Germinal center (tissue), 1 donor: Measurements from ENCODE around the gene WDFY4.
"Not testable (repeated sequence)": the region's sequence is repeated elsewhere in the genome, so short reads cannot be mapped to it uniquely, and the experiment has no call there.

Source experiments
- DNase-seq: peaks from one replicate; pipeline ENCODE4 v3.0.0; 2012; ENCODE audit warnings: mixed read lengths, low spot score

Gene WDFY4, protein sequence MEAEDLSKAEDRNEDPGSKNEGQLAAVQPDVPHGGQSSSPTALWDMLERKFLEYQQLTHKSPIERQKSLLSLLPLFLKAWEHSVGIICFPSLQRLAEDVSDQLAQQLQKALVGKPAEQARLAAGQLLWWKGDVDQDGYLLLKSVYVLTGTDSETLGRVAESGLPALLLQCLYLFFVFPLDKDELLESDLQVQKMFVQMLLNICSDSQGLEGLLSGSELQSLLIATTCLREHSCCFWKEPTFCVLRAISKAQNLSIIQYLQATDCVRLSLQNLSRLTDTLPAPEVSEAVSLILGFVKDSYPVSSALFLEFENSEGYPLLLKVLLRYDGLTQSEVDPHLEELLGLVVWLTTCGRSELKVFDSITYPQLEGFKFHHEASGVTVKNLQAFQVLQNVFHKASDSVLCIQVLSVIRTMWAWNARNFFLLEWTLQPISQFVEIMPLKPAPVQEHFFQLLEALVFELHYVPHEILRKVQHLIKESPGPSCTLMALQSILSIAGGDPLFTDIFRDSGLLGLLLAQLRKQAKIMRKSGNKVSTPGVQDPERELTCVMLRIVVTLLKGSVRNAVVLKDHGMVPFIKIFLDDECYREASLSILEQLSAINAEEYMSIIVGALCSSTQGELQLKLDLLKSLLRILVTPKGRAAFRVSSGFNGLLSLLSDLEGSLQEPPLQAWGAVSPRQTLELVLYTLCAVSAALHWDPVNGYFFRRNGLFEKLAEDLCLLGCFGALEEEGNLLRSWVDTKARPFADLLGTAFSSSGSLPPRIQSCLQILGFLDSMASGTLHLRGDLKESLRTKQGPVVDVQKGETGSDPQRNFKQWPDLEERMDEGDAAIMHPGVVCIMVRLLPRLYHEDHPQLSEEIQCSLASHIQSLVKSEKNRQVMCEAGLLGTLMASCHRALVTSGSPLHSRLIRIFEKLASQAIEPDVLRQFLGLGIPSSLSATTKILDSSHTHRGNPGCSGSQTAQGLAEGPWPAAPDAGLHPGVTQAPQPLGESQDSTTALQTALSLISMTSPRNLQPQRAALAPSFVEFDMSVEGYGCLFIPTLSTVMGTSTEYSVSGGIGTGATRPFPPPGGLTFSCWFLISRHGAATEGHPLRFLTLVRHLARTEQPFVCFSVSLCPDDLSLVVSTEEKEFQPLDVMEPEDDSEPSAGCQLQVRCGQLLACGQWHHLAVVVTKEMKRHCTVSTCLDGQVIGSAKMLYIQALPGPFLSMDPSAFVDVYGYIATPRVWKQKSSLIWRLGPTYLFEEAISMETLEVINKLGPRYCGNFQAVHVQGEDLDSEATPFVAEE (N-terminal part only)

DNA sequence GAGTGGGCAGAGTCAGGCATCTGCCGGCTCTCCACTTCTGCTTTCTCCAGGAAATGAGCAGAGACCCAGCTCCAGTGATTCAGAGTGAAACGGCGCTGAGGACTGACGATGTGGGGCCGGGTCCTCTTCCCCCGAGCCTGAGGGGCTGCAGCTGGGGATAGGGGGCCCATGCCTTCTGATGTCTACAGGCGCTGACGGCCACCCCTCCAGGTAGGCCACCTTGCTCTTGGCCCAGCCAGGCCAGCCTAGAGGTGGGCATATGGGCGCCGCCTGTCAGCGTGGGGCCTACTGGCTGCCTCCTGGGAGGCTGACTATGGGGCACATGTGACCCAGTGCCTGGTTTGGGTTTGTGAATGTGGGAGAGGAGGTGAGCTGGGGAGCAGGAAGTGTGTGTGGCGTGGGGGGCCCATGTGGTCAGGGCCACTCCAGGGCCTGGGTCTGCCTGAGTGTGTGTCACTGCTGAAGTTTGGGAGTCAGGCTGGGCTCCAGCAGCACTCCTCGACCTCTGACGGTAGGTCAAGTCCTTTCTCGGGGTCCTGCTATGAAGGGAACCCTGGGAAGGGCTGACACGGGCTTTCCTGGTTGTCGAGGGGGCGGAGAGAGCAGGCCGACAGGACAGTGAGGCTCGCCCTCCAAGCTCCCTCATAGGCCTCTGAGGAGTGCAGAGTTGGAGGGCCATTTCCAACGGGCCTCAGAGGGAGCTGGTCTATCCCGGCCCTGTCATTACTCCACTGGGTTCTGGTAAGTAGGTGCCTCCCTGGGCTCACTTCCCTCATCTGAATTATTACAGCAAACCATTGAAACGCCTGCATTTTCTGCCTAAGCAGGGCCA, at the start of gene WDFY4:
Gene WDFY4 (plus strand): TSS at position 82 of the 832 bp plus-strand sequence. CDS start 24,860 bp downstream, outside the sequence.
- DNase-seq = peak; percentile 83

DNA sequence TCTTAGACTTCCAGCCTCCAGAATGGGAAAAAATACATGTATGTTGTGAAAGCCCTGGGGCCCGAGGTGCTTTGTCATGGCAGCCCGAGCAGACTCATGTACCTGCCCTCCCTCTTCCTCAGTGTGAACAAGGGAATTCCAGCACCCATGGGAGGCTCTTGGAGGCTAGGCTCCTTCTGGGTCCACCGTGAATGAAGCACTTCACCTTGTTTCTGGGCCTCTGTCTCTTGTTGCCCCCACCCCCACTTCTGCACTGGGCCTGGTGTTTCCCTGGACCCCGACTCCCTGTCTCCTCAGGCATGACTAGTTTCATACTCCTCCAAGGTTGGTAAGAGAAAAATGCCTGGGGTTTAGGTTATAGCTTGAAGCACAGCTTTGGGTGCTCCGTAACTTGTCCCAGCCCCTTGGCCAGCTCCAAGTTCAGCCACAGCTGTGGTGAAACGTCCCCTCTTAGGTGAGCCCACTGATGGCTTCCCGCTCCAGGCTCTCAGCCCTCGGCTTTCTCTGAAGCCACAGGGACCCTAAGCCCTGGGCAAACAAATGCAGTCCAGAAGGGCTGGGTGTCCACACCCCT, 49.6 kb upstream of the WDFY4 start:
- DNase-seq = no peak

DNA sequence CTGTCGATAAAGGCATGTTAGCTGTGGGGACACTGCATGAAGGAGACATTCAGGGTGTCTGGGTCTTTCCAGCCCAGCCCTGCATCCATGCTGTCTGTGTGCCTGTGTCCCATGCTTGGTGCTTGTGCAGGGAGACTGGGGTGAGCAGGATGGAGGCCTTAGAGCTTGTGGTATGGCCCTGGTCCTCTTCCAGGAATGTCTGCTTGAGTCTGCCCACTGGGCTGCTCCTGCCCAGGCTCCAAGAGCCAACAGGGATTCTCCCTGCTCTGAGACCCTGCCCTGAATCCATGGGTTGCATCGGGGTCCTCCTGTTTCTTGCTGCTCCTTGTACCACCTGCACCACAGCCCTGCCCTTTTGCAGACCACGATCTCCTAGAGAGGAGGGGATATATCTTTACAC, 48.4 kb upstream of the WDFY4 start:
- DNase-seq = no peak

DNA sequence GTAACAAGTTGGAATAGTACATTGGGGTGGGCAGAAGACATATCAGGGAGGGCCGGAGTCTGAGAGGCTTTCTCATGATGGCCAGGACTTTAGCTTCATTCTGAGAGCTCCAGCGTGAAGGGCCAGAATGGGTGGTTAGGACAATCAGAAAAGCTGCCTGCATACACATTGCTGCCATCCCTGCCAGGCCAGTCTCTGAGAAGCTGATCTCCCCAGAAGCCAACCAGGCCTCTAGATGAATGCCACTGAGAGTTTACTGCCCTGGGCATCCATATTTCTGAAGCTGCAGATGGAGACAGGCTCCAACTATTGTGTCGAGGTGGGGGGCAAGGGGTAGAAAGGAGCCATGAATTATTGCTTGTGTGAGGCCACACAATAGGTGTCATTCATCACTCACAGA, 47.8 kb upstream of the WDFY4 start:
- no peak for DNase-seq

DNA sequence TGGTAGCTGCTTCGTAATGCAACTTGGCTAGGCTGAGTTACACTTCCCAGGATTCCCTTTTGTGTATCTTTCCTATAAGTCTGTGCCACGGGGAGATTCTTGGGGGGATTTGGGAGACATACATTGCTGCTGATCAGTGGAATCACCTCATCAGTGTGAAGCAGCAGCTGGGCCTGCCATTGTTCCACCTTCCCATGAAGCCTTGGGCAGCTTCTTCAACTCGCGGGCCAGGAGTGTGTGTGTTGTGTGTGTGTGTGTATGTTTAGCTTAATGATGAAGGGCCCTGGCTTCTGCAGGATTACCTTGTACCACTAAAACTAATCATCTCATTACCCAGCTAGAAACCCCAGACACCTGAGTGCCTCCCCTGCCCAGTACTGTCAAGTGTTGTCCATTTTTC, 46.5 kb upstream of the WDFY4 start:
- no peak for DNase-seq

DNA sequence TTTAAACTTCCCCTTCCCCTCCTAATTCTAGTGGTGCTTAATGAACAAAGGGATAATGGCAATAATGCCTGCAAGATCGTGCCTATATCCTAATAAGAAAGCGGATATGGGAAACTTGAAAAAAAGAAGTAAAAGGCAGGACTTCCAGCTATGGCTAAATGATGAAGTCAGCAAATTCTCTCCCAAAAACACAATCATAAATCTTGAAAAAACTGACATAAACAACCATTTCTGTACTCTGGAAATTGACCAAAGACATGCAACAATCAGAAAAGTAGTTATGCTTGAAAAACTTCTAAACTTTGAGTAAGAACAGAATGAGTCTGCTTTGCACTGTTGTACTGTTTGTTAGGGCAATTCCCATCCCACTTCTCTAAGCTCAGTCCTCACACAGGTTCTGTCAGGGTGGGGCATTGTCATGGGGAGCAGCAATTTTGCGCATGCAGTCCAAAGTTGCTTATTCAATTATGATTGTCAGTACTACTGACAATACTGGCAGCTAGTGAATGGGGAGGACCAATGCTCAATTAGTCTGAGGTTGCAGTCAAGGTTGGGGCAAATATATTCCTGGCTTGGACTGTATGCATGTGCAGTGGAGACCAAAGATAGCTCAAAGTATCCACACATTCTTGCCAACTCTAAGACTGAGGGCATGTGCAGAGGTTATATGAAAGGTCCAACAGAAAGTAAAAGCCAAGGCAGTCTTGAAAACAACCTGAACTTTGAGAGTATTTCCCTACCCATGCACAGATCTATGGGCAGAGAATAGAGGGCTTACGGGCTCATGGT, 45.7 kb upstream of the WDFY4 start:
- DNase-seq = no peak

DNA sequence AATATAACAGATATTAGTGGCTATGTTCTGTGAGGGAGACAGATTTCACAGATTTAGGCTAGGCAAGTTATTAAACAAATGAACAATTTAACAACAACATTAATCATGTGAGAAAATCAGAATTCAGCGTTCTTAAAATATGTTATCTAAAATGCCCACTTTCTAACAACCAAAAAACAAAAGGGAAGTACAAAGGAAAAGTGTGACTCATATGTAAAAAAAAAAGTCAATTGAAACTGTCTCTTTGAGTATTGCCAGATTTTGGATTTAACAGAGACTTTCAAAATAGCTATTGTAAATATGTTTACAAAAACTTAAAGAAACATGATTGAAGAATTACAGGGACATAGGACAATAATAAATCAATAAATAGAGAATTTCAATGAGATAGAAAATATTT, 45.0 kb upstream of the WDFY4 start:
- DNase-seq = no peak

DNA sequence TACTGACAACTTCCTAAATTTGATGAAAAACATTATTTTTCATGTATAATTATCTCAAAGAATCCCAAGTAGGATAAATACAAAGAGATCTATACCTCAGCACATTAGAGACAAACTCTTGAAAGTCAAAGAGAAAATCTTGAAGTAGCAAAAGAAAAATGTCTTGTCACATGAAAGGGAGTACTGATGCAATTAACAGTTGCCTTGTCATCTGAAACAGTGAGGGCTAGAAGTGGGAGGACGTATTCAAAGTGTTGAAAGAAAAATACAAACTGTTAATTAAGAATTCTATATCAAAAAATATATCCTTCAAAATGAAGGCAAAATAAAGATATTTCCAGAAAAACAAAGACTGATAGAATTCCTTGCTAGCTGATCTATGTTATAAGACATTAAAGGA, 44.3 kb upstream of the WDFY4 start:
- no peak for DNase-seq

DNA sequence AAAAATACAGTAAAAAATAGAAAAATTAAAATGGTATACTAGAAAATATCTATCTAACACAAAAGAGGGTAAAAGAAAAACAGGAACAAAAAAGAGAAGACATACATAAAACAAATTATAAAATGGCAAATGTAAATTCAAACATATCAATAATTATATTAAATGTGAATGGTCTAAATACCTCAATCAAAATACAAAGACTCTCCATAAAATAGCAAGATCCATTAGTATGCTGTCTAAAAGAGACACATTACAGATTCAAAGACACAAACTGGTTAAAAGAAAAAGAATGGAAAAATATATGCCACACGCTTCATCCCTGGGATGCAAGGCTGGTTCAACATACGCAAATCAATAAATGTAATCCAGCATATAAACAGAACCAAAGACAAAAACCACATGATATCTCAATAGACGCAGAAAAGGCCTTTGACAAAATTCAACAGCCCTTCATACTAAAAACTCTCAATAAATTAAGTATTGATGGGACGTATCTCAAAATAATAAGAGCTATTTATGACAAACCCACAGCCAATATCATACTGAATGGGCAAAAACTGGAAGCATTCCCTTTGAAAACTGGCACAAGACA, 43.5 kb upstream of the WDFY4 start:
- DNase-seq = not testable (repeated sequence)

DNA sequence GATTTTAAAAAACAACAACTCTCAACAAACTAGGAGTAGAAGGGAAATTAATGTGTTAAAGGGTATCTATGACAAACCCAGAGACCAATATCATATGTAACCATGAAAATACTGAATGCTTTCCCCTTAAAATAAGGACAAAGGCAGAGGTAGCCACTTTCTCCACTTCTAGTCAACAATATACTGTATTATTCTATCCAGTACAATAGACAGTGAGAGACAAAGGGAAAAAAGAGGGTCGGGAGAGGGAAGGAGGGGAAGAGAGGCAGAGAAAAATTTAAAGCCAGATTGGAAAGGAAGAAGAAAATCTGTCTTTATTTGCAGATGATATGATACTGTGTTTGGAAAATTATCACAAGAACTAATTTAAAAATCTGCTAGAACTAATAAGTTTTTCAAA, 39.1 kb upstream of the WDFY4 start:
- DNase-seq = no peak

DNA sequence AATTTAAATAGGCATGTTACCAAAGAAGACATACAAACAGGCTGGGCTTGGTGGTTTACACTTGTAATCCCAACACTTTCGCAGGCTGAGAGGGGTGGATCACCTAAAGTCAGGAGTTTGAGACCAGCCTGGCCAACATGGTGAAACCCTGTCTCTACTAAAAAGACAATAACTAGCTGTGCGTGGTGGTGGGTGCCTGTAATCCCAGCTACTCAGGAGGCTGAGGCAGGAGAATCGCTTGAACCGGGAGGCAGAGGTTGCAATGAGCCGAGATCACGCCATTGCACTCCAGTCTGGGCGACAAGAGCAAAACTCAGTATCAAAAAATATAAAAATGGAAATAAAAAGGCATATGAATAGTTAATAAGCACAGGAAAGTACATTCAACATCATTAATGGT, 37.6 kb upstream of the WDFY4 start:
- DNase-seq = not testable (repeated sequence)

DNA sequence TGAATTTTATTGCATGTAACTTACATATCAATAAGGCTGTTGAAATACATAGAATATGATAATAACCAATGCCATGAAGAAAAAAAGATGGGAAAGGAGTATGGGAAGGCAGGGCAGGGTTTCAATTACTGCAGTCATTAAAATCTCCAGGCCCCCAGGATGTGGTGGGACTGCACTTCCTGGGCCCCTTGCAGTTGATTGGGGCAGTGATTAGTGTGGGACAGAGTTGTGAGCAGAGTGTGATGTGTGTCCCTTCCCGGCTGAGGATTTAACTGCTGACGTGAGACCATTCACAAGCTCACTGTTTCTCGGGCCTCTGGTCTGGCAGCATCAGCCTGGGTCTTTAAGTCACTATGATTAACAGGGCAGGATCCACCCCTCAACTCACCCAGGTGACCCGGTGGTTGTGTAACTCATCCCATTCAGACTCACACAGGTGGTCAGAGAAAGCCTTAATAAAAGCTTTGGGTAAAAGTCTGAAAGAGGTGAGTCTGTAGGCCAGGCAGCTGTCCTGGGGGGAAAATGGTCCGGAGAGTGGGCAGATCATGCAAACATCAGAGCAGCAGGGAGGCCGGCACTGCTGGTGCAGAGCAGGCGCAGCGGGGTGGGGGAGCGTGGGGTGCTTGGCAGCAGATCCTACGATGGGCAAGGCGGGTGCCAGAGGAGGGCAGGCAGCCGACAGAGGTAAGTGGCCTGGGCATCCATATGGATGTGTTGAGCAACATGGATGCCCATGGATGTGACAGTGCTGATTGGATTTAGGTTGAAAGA, 36.3 kb upstream of the WDFY4 start:
- no peak for DNase-seq

DNA sequence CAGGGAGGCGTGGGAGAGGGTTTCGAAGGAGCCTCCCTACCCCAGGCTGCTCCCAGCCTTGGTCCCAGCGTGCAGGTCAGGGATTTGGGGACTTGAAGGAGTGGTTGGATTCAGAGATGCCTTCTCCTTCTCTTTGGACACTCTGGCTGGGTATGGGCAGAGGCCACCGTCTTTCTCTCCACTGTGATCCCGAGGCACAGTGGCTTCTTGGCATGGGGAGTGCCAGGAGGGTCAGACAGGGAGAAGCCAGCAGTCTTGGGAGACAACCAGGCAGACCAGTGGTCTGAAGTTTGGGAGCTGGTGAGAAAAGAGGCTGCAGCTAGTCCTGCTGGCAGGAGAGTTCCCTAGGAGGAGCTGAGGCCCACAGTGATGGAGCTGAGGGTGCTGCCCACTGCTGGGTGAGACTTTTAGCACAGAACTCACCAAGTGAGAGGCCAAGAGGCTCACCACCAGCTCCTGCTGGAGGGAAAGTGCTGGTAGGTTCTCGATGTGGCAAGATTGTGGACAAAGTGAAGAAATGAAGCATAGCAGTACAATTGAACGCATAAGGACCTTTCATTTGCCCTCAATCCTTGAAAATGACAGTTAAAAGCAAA, 35.2 kb upstream of the WDFY4 start:
- no peak for DNase-seq

DNA sequence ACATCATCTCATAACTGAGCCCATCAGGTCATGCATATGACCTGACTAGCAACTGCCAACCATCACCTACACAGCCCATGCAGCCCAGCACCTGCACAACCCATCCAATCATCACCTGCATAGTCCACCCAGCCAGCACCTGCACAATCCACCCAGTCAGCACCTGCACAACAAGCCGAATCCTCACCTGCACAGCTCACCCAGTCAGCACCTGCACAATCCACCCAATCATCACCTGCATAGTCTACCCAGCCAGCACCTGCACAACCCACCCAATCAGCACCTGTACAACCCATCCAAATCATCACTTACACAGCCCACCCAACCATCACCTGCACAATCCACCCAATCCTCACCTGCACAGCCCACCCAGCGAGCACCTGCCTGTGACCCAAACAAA, 33.4 kb upstream of the WDFY4 start:
- no peak for DNase-seq

DNA sequence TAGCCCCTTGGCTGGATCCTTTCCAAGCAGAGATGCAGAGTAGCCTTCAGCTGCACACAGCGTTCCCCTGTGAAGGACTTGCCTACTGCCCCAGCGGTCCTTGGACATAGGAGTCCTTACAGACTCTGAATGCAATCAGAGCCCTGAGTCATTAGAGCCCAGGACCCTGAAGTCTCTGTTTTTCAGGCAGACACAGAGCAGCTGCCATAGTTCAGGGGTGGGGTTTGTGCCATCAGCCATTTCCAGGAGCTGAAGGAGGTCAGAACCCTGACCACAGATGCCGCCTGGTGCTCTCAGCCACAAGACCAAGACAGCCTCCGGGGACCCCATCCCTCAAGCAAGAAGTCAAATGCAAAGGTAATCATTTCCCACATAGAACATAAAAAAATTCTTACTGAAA, 32.8 kb upstream of the WDFY4 start:
- no peak for DNase-seq

DNA sequence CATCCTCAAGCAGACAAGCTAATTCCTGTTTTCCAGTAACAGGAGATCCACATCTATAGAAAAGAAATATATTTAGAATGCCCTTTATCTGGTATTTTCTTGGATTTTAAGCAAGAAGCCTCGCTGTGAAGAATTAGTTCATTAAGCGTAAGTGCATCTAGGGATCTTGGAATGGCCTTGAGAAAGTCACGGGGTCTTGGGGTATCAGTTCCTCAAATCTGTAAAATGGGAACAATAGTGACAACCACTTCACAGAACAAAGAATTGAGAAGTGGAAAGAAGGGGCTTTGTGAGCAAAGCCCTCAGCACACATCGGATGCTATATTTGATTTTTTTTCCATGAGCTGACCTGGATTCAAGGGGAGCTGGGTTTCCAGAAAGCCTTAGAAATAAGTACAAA, 32.3 kb upstream of the WDFY4 start:
- DNase-seq = no peak

DNA sequence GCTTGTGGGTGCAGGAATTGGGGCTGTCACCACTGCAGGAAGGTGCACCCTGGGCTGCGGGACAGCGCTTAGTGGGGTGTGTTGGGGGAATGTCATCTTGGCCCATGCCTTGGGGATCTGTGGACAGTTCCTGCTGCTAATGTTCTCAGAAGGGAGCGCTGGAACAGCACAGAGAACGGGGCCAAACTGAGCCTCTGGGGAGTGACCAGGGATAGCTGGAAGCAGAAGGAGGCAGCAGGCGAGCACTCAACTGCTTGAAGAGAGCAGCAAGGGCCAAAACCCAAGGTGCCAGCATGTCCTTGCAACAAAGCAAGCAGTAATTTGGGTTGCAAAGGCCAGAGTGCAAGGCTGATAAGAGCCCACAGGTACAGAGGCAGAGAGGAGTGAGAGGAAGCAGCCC, 31.3 kb upstream of the WDFY4 start:
- no peak for DNase-seq

DNA sequence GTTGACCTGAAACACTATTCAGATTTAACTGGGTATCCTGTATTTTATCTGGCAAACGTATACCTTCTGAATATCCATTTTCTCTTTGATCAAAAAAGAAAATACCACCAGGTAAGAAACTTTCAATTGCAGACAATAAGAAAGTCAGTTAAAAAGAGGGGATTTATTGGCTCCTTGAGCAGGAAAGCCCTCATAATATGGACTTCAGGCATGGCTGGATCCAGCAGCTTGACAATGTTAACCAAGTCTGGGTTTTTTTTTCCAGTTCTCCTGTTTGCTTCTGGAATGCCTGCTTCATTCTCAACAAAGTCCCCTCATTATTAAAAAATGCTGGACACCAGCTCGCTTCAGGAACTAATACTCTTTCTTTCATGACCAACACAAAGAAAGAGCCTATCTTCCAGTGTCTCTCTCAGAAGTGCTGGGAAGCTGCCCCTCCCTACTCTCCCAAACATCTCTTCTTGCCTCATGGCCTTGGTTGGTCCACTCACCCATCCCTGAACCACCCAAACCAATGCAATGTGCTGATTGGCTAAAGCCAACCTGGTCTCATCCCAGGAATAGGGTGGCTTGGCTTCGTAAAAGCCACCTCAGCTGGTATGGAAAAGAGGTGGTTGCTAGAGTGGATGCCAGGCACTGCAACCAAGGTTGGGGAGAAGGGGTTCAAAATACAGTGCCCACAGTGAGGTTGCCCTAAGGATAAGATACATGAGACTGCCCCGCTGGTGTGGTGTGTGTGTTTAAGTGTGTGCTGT, 30.6 kb upstream of the WDFY4 start:
- DNase-seq = no peak
